NCI-H2107 treated with DMSO at 0.1 percent for 48 hours (cell line): ENCODE measurements around the gene OR3A3.
"Not testable (repeated sequence)": the region's sequence is repeated elsewhere in the genome, so short reads cannot be mapped to it uniquely, and the experiment has no call there.

Source experiments
- DNase-seq: peaks from one replicate; lab custom pipeline; 2025; ENCODE audit not compliant: unreplicated experiment; lab: John Stamatoyannopoulos, UW

The OR3A3 gene

DNA sequence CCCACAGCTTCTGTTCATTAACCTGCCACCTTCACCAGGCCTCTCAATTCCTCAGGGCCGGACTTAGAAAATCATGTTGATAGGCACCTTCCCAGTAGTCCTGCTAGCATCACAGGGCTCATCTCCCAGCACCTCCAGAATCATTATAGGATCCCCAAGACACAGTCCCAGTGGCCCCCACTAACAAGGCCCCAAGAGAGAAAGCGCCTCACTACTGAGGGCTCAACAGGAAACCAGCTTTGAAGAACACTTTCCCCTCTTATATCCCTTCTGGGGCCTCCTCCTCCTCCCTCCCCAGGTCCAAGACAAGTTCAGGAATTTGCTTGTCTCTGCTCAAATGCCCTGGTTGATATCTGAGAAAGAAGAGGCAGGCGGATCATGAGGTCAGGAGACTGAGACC is at the start of gene OR3A3:
Gene OR3A3, plus strand, starts transcription at position 301 of the 400 bp plus-strand sequence.
- no peak for DNase-seq

GRCh38 chr17:3371167-3371566 is 40.0 kb upstream of the OR3A3 start:
- DNase-seq: not testable (repeated sequence)

GRCh38 chr17:3378321-3378720 is 32.8 kb upstream of the OR3A3 start:
- no peak for DNase-seq

GRCh38 chr17:3381957-3382356 is 29.2 kb upstream of the OR3A3 start:
- DNase-seq: no peak

- no peak for DNase-seq
Observed at GRCh38 chr17:3385869-3386816, 25.0 kb upstream of the OR3A3 start, which contains the start of gene OR3A2. Gene OR3A2 (minus strand): TSS chr17:3386308.

- no peak for DNase-seq
Observed at GRCh38 chr17:3389791-3390190, 21.4 kb upstream of the OR3A3 start.

GRCh38 chr17:3397801-3398200 is 13.4 kb upstream of the OR3A3 start:
- DNase-seq: not testable (repeated sequence)

GRCh38 chr17:3398310-3398709 is 12.9 kb upstream of the OR3A3 start, which contains the start of gene OR1E1:
Gene OR1E1 (minus strand): TSS chr17:3398410. CDS start chr17:3398410, 0 bp downstream.
- DNase-seq: no peak

DNA sequence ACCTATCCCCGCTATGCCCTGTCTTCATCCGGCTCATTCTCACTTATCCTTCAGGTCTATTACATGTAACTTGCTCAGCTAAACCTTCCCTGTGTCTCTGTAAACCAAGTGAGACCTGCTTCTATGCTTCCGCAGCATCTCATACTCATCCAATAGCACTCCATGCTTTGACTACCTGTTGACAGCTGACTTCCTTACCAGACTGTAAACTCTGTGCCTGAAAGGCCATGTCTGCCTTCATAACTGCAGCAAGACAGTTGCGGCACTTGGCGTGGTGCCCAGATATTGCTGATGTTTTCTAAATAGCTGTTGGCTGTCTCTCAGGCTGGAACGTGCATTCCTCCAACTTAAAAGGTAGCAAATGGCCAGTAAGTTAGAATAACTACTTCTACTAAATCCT is 11.1 kb upstream of the OR3A3 start:
- DNase-seq: no peak

- DNase-seq: no peak
Observed at GRCh38 chr17:3401786-3402185, 9.4 kb upstream of the OR3A3 start.

DNA sequence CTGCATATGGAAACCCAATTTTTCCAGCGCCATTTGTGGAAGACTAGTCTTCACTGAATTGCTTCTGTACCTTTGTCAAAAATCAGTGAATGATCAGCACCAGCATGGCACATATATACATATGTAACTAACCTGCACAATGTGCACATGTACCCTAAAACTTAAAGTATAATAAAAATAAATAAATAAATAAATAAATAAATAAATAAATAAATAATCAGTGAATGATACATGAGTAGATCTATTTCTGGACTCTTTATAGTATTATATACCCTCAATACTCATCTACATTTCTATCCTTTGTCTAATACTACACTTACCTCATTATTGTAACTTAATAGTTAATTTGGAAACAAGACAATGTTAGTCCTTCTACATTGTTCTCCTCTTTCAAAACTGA is 7.3 kb upstream of the OR3A3 start:
- not testable (repeated sequence) for DNase-seq

DNA sequence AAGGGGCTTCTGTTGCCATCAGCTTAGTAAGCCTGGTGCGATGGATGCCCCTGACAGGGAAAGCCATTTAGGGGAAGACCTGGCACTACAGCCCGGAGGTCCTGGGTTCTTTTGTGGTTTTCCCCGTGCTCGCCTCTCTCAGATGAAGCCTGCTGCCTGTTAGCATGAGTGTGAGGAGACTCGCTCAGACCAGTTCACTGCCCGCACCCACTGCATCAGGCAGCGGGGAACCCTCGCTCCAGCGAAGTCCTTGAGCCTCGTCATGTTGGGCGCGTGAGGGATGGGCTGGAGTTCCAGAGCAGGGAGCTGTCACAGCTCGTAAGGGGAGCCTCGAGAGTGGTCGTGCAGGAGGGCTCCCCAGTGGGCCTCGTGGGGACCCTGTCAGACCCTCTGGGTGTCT is 1.0 kb downstream of the OR3A3 start:
- DNase-seq: not testable (repeated sequence)

DNA sequence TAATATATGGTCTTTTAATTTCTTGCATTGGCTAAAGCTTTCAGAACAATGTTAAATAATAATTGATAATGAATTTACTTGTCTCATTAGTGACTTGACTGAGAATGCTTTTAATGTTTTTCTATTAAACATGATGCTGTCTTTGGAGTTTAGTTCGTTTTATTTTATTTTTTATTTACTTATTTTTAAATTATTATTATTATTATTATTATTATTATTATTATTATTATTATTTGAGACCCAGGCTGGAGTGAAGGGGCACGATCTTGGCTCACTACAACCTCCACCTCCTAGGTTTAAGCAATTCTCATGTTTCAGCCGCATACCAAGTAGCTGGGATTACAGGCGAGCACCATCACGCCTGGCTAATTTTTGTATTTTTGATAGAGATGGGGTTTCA is 4.4 kb downstream of the OR3A3 start:
- no peak for DNase-seq

- DNase-seq: no peak
Observed at GRCh38 chr17:3418222-3418621, 7.1 kb downstream of the OR3A3 start.

- not testable (repeated sequence) for DNase-seq
Observed at GRCh38 chr17:3433215-3433614, 22.0 kb downstream of the OR3A3 start.

DNA sequence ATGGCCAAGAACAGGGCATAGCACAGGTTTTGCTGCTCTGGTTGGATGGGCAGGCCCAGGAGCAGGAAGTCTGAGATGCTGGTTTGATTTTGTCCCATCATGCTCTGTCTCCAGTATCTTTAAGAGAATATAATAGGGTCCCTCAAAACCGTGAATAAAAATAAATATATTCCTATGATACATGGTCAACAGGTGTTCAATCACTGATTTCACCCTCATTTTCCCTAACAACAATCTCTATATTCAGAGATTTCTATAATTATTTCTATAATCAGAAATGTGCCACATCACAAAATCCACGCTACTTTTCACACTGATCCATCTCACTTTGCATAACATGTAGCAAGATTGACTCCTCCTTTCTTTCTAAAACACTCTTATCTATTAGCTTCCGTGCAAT is 22.6 kb downstream of the OR3A3 start, which contains the start of gene OR1E2:
Gene OR1E2, minus strand, starts transcription at position 101 of the 400 bp plus-strand sequence. Its CDS starts 0 bp downstream, at position 101.
- DNase-seq: no peak

GRCh38 chr17:3438368-3438767 is 27.2 kb downstream of the OR3A3 start:
- DNase-seq: no peak

DNA sequence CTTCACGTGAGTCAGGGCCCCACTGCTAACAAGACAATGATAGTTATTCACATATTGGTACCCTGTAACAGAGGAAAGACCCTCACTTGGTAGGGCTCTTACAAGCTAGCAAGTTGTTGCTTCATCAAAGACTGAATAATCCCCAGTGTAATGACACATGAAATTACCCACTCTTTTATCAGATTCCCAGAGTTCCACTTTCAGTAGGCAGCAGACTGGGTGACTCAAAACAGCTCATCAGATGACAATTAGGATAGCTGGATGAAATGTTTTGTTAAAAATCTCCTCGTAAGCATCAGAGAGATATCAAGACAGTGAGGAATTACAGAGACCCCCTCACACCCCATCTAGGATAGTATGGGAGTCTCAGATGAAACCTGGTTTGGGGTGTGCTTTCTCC is 29.3 kb downstream of the OR3A3 start:
- no peak for DNase-seq

GRCh38 chr17:3447625-3448024 is 36.5 kb downstream of the OR3A3 start:
- DNase-seq: no peak

DNA sequence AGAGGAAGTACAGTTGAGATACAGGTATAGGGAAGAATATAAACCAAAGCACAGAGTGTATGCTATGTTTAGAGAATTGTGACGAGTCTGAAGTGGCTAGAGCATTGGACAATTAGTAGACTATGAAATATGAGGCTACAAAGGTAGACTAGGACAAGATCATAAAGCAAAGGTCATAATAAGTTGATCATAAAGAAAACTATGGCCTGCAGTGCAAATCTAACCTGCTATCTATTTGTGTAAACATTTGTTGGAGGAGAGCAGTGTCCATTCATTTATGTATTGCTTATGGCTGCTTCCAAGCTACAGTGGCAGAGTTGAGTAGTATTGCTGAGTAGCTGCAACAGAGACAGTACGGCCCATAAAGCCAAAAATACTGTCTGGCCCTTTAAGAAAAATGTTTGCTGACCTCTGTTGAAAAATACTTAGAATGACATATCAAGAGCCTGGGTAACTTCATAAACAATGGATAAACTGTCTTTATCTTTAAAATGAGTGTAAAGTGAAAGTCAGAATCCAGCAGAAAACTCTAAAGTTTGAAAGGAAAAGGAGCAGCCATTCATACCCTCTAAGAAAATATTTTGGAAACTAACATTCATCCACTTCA is 37.0 kb downstream of the OR3A3 start:
- no peak for DNase-seq

DNA sequence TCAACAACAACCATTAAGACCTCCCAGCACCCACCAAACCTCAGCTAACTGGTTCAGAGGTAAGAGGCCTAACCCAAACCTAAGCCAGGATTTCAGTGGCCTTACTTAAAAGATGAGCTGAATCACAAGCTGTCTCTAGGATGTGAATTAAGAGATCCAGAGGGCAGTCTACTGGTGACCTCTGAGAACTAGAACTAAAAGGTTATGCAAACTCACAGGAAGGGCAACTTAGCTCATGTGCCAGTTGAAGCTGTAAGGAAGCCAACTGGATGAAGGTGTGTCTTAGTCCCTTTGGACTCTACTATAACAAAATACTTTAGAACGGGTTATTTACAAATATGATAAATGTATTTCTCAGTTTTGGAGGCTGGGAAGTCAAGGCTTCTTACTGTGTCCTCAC is 55.2 kb downstream of the OR3A3 start:
- not testable (repeated sequence) for DNase-seq

- DNase-seq: no peak
Observed at GRCh38 chr17:3469529-3469928, 58.4 kb downstream of the OR3A3 start.
